Dendritic cell treated with granulocyte-macrophage colony-stimulating factor and Interleukin-4, amounts not matched to agents 40 ng/mL and 50 ng/mL, for 4 days (primary cell): ENCODE results near the gene UVRAG.

Experiments
- H3K27ac Mint-ChIP-seq: one replicate; pipeline ENCODE4 v1.8.0; 2022; ENCODE audit warnings: mild to moderate bottlenecking, mixed read lengths
- H3K27me3 Mint-ChIP-seq: one replicate; pipeline ENCODE4 v1.8.0; 2022; ENCODE audit warnings: mild to moderate bottlenecking, mixed read lengths
- H3K36me3 Mint-ChIP-seq: one replicate; pipeline ENCODE4 v1.8.0; 2022; ENCODE audit warnings: low read depth, mixed read lengths
- H3K4me1 Mint-ChIP-seq: one replicate; pipeline ENCODE4 v1.8.0; 2022; ENCODE audit warnings: low read depth, mixed read lengths
- H3K4me3 Mint-ChIP-seq: one replicate; pipeline ENCODE4 v1.8.0; 2022; ENCODE audit warnings: mild to moderate bottlenecking, moderate library complexity, mixed read lengths
- H3K9me3 Mint-ChIP-seq: one replicate; pipeline ENCODE4 v1.8.0; 2022; ENCODE audit warnings: mixed read lengths
- intact Hi-C: fragments of 100-400 bp; cut with micrococcal nuclease; formaldehyde crosslinking; loops from one replicate; pipeline ENCODE4 v1.15.0; 2022

The UVRAG gene

GRCh38 chr11:76181371-76181770 lies 366.4 kb downstream of the UVRAG start:
- Mint-ChIP-seq H3K27me3 (peaks cover 3% of the 10 kb centered on the region), H3K27ac (no peak overlapping the region), H3K9me3 (no peaks in the 10 kb centered on the region), H3K4me3 (no peak overlapping the region), H3K4me1 (peaks cover 6% of the 10 kb centered on the region), H3K36me3 (no peaks in the 10 kb centered on the region)
- intact Hi-C loops, result no loop called here

- no peaks in the 10 kb centered on the region for H3K36me3 Mint-ChIP-seq
- no peak overlapping the region for H3K4me3 Mint-ChIP-seq
- peaks cover 6% of the 10 kb centered on the region for H3K4me1 Mint-ChIP-seq
- H3K27me3 Mint-ChIP-seq, result peaks cover 3% of the 10 kb centered on the region
- intact Hi-C loops, result no loop called here
- H3K27ac Mint-ChIP-seq, result no peak overlapping the region
- H3K9me3 Mint-ChIP-seq, result no peaks in the 10 kb centered on the region
These were observed 369.6 kb downstream of the UVRAG start for GRCh38 chr11:76184551-76184993.

GRCh38 chr11:76185511-76185910 lies 370.5 kb downstream of the UVRAG start:
- Mint-ChIP-seq H3K36me3 (no peaks in the 10 kb centered on the region), H3K27ac (no peak overlapping the region), H3K4me3 (no peak overlapping the region), H3K9me3 (no peaks in the 10 kb centered on the region), H3K27me3 (peaks cover 3% of the 10 kb centered on the region), H3K4me1 (peaks cover 6% of the 10 kb centered on the region)
- intact Hi-C loops, result no loop called here

GRCh38 chr11:76185931-76186401 lies 371.0 kb downstream of the UVRAG start:
- Mint-ChIP-seq H3K27ac (no peak overlapping the region), H3K4me3 (no peak overlapping the region), H3K36me3 (no peaks in the 10 kb centered on the region), H3K4me1 (peaks cover 6% of the 10 kb centered on the region), H3K9me3 (no peaks in the 10 kb centered on the region), H3K27me3 (peaks cover 3% of the 10 kb centered on the region)
- intact Hi-C loops, result no loop called here

- no peak overlapping the region for H3K27ac Mint-ChIP-seq
- no peak overlapping the region for H3K4me3 Mint-ChIP-seq
- no peaks in the 10 kb centered on the region for H3K9me3 Mint-ChIP-seq
- intact Hi-C loops, result no loop called here
- peaks cover 6% of the 10 kb centered on the region for H3K4me1 Mint-ChIP-seq
- H3K36me3 Mint-ChIP-seq, result no peaks in the 10 kb centered on the region
- peaks cover 3% of the 10 kb centered on the region for H3K27me3 Mint-ChIP-seq
These were observed 371.8 kb downstream of the UVRAG start for GRCh38 chr11:76186776-76187279.

GRCh38 chr11:76188873-76189272 lies 373.9 kb downstream of the UVRAG start:
- intact Hi-C loops, result no loop called here
- H3K9me3 Mint-ChIP-seq, result no peaks in the 10 kb centered on the region
- no peak overlapping the region for H3K4me3 Mint-ChIP-seq
- peaks cover 2% of the 10 kb centered on the region for H3K27me3 Mint-ChIP-seq
- H3K36me3 Mint-ChIP-seq, result no peaks in the 10 kb centered on the region
- peaks cover 6% of the 10 kb centered on the region for H3K4me1 Mint-ChIP-seq
- H3K27ac Mint-ChIP-seq, result no peak overlapping the region

GRCh38 chr11:76189682-76190081 lies 374.7 kb downstream of the UVRAG start:
- intact Hi-C loops, result no loop called here
- peaks cover 1% of the 10 kb centered on the region for H3K4me1 Mint-ChIP-seq
- no peaks in the 10 kb centered on the region for H3K27me3 Mint-ChIP-seq
- H3K4me3 Mint-ChIP-seq, result no peak overlapping the region
- H3K36me3 Mint-ChIP-seq, result no peaks in the 10 kb centered on the region
- H3K9me3 Mint-ChIP-seq, result no peaks in the 10 kb centered on the region
- H3K27ac Mint-ChIP-seq, result no peak overlapping the region

- Mint-ChIP-seq H3K27ac (no peak overlapping the region), H3K4me1 (no peaks in the 10 kb centered on the region), H3K4me3 (no peak overlapping the region), H3K36me3 (no peaks in the 10 kb centered on the region), H3K9me3 (no peaks in the 10 kb centered on the region), H3K27me3 (no peaks in the 10 kb centered on the region)
- intact Hi-C loops, result no loop called here
These were observed 375.4 kb downstream of the UVRAG start for GRCh38 chr11:76190376-76190775.
